Measurements from ENCODE around the gene SEC24B. TPM values are rescaled to one million over a fixed set of nuclear protein-coding genes. Genes with fewer than 3 reads are reported as not detected.

SEC24B gene
- total RNA-seq, 4 donors from 2014 or later, result 20.4 to 38.5 (median 29.1) TPM

DNA sequence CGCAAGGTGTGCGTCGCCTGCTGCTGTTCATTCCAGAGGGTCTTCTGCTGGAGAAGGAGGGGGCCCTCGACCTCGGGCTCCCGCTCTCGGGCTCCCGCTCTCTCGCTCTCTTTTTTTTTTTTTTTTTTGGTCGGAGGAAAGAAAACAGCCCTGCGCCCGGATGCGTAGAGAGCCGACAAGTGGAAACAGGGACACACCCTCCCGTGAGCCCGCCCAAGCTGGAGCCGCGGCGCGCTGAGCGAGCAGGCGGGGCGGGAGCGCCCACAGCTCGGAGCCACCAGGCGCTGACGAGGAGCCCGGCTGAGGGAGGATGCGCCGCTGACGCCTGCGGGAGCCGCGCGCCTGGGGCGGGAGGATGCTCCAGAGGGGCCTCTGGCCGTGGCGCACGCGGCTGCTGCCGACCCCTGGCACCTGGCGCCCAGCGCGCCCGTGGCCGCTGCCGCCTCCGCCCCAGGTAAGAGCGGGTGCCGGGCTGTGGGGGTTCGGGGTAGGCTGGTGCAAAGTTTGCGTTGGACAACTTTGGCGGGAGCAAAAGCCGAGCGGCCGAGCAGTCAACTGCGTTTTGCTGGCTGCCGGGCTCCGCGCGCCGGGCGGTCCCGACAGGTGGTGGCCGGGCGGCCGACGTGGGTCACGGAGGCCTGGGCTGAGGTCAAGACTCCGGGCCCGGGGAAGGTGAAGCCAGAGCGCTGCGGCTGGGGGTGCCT lies 126.5 kb downstream of the SEC24B start, which contains the start of gene MCUB:
TSS of gene MCUB (plus strand) at position 264 of the 704 bp plus-strand sequence. CDS start at position 356, 92 bp downstream.
- intact Hi-C loops (cut with DNase I), result loop anchor here (10.0 kb wide), 1 partner anchor 125 kb away; the partner anchor contains the start of gene SEC24B
- Histone ChIP-seq H3K27ac (peak within 1 kb of the TSS; percentile 86 to 97 (median 94)), H3K4me3 (peak within 1 kb of the TSS; percentile 70 to 96 (median 86)), H3K27me3 (no peaks in the 10 kb centered on the region), H3K36me3 (no peaks in the 10 kb centered on the region), H3K4me1 (peaks cover 10 to 31% (median 14%) of the 10 kb centered on the region in 3 donors), H3K9me3 (no peaks in the 10 kb centered on the region)
- peak; percentile 41 for DNase-seq
- peak in 2 of 4 donors; percentile 81 to 87 for TF ChIP-seq POLR2A (IDR thresholded peaks at IDR 0.05)
- TF ChIP-seq, protein P1, sequence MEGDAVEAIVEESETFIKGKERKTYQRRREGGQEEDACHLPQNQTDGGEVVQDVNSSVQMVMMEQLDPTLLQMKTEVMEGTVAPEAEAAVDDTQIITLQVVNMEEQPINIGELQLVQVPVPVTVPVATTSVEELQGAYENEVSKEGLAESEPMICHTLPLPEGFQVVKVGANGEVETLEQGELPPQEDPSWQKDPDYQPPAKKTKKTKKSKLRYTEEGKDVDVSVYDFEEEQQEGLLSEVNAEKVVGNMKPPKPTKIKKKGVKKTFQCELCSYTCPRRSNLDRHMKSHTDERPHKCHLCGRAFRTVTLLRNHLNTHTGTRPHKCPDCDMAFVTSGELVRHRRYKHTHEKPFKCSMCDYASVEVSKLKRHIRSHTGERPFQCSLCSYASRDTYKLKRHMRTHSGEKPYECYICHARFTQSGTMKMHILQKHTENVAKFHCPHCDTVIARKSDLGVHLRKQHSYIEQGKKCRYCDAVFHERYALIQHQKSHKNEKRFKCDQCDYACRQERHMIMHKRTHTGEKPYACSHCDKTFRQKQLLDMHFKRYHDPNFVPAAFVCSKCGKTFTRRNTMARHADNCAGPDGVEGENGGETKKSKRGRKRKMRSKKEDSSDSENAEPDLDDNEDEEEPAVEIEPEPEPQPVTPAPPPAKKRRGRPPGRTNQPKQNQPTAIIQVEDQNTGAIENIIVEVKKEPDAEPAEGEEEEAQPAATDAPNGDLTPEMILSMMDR (IDR thresholded peaks at IDR 0.05), result peak in 2 of 6 experiments; percentile 17 to 27
- 0% methylated on average over 9 of the region's 73 CpGs; no CpG with 5 or more reads in 1 of the 2 donors for WGBS, 2 donors

DNA sequence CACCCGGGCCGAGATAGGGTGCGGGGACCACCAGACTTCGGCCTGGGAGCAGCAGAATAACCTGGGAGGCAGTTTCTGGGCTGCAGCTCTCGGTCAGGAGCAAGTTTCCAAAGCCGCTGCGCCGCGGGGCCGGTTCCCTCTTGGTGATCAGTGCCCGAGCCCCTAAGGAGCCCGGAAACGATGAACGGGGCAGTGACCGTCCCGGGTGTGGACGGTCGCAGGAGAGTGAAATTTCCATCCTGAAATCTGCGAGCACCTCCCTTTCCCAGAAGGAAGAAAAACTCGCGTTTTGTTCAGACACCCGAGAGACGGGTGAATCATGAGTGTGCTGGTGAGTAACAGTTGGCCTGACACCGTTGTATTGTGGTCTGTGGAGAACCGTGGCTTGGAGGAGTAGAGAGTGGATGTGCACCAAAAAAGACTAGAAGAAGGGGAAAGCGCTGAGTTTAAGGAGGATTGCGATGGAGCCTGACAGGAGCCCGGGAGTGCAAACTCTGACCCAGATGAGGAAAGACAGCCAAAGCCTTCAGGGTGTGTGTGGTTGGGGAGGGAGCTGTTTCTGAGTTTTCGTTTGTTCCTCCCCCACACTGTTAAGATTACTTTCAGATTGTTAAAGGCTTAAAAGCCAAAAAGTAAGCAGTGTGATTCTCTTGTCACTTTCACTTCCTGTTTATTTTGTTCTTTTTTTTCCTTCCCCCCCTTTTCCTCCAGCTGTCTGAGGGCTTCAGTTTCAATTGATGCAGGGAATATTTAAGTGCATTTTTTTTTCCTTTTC lies 127.3 kb downstream of the SEC24B start:
- H3K4me1 ChIP-seq, result peaks cover 10 to 31% (median 14%) of the 10 kb centered on the region in 3 donors
- no peaks in the 10 kb centered on the region for H3K9me3 ChIP-seq
- H3K27me3 ChIP-seq, result no peaks in the 10 kb centered on the region
- 0 to 1% methylated on average over 17 to 21 of the region's 29 CpGs for WGBS, 2 donors
- H3K36me3 ChIP-seq, result no peaks in the 10 kb centered on the region
- intact Hi-C loops (cut with DNase I), result loop anchor here (10.0 kb wide), 1 partner anchor 126 kb away; the partner anchor contains the start of gene SEC24B
- TF ChIP-seq, protein P1 (IDR thresholded peaks at IDR 0.05), result no peak
- peak in 1 of 4 donors; percentile 15 for TF ChIP-seq POLR2A (IDR thresholded peaks at IDR 0.05)
- peak overlapping the region; percentile 70 to 96 (median 86) for H3K4me3 ChIP-seq
- peak overlapping the region; percentile 86 to 97 (median 94) for H3K27ac ChIP-seq
- no peak for DNase-seq

DNA sequence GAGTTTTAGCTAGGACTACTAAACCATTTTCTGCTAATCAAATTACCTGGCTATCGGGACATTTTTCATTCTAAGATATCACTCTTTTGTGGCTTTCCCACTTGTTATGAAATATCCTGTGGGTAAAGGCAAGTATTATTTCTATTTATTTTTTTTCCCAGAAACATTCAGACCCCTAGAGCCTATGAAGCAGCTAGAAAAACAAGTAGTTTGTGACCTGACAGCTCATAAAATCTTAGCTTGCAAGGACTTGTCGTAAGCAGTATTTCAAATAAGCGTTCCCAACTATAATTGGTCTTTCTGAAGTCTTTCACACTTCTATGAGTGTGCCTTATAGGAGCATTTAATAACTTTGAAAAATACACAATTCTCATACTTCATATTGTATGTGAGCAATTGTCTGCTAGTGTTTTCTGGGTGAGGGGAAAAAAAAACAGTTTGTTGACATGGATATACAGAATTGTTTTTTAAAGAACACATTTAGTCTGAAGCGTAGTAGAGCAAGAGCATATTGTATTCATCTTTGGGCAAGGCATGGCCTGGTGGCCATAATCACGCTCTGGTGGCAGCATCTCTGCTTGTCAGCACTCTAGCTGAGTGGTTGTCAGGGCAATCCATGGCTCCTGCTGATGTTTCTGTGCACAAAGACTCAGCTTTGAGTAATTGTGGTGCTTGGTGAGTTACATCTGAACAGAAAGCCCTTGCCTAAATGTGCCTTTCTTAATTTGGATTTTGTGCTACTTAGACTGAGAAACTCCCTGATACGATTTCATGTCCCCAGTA lies 129.0 kb downstream of the SEC24B start:
- Histone ChIP-seq H3K4me3 (no peak overlapping the region), H3K36me3 (no peaks in the 10 kb centered on the region), H3K27ac (no peak overlapping the region), H3K27me3 (no peaks in the 10 kb centered on the region), H3K4me1 (peaks cover 10 to 31% (median 14%) of the 10 kb centered on the region in 3 donors), H3K9me3 (no peaks in the 10 kb centered on the region)
- no peak for DNase-seq
- TF ChIP-seq POLR2A (IDR thresholded peaks at IDR 0.05), result no peak
- TF ChIP-seq, protein P1 (IDR thresholded peaks at IDR 0.05), result no peak
- WGBS, 2 donors, result 79 to 82% methylated on average over 6 of the region's 6 CpGs
- intact Hi-C loops (cut with DNase I), result loop anchor here (10.0 kb wide), 1 partner anchor 128 kb away; the partner anchor contains the start of gene SEC24B

DNA sequence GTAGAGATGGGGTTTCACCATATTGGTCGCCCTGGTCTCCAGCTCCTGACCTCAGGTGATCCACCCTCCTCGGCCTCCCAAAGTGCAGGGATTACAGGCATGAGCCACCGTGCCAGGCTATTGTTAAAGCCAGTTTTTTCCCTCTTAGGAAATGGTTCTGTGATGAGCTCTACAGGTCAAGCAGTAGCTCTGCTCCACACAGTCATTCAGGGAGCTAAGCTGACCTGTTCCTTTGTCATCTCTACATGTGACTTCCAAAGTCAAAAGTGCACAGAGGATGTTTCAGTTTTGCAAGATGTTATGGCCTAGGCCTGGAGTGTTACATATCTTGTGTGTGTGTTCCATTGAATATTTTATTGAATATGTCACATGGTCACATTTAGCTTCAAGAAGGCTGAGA lies 137.9 kb downstream of the SEC24B start:
- Histone ChIP-seq H3K27ac (no peak overlapping the region), H3K27me3 (no peaks in the 10 kb centered on the region), H3K4me3 (no peak overlapping the region), H3K36me3 (no peaks in the 10 kb centered on the region), H3K9me3 (no peaks in the 10 kb centered on the region), H3K4me1 (peaks cover 0 to 5% (median 0%) of the 10 kb centered on the region in 3 donors)
- no peak for DNase-seq
- TF ChIP-seq, protein P1 (IDR thresholded peaks at IDR 0.05), result no peak
- TF ChIP-seq POLR2A (IDR thresholded peaks at IDR 0.05), result no peak
- WGBS, 2 donors, result 76 to 86% methylated on average over 2 to 3 of the region's 3 CpGs
- intact Hi-C loops (cut with DNase I), result no loop called here

Data from esophagus squamous epithelium (tissue), 5 donors.